ENCODE results near the gene PHACTR1. TPM values are rescaled to one million over a fixed set of nuclear protein-coding genes. Genes with fewer than 3 reads are reported as not detected.

PHACTR1 gene
- total and polyA plus RNA-seq, 2 of the 4 experiments (the other 2 are of a cell fraction) = not detected

DNA sequence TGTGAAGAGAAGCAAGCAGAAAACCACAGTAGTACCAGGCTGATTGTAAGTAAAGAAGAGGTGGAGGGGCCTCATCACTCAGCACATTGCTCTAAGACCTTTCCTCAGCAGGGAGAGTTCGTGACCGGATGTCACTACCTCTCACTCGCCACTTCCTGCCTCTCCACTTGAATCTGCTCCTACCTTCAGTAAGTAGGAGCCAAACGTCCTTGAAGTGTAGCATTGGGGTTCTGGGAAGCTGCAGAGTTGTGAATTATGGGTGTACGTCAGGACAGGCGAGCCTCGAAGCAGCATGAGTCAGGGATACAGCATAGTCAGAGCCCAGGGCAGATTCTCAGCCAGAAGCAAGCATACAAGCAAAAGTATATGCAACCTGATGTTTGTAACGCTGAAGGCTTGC lies 224.9 kb downstream of the PHACTR1 start:
- Histone ChIP-seq H4K5ac (ENCODE audit: low read depth, low read length) (no peak overlapping the region), H3K9me1 (ENCODE audit: insufficient read depth, low read length) (no peaks in the 10 kb centered on the region), H3K9ac (ENCODE audit: low read depth, low read length) (no peak overlapping the region), H3K27ac (ENCODE audit: insufficient read depth, low read length) (no peak overlapping the region), H4K8ac (ENCODE audit: low read depth in 2 of 2, low read length in 2 of 2) (no peak overlapping the region), H3K4ac (ENCODE audit: low read depth, low read length) (no peak overlapping the region), H2BK15ac (ENCODE audit: low read depth, low read length) (no peak overlapping the region), H2BK20ac (ENCODE audit: low read depth, low read length) (no peak overlapping the region), H2BK120ac (ENCODE audit: low read depth, low read length) (no peak overlapping the region), H3K56ac (ENCODE audit: extremely low read depth, insufficient read depth, low read length) (no peak overlapping the region), H3K79me1 (ENCODE audit: low read depth in 1 of 2, low read length in 2 of 2) (no peaks in the 10 kb centered on the region), H3K27me3 (ENCODE audit: control insufficient read depth, insufficient read depth, low read length) (no peaks in the 10 kb centered on the region), H2AK9ac (replicated peaks; ENCODE audit: low read depth, low read length, poor library complexity) (no peak overlapping the region), H2BK5ac (ENCODE audit: low read depth, low read length, poor library complexity, severe bottlenecking) (no peak overlapping the region), H3K9me3 (ENCODE audit: control insufficient read depth, insufficient read depth, low read length) (peaks cover 4% of the 10 kb centered on the region; the same call in 1 of the 2 replicates), H3K36me3 (ENCODE audit: control insufficient read depth, insufficient read depth, low read length) (no peaks in the 10 kb centered on the region), H3K18ac (ENCODE audit: low read depth, low read length) (no peak overlapping the region), H2AK5ac (ENCODE audit: low read depth, low read length) (no peak overlapping the region), H4K20me1 (ENCODE audit: insufficient read depth, low read length) (no peaks in the 10 kb centered on the region), H3K4me3 (ENCODE audit: insufficient read depth, low read depth, low read length) (no peak overlapping the region), H3K4me1 (ENCODE audit: control insufficient read depth, insufficient read depth, low read length) (no peaks in the 10 kb centered on the region), H3K23ac (ENCODE audit: low read depth, low read length) (no peak overlapping the region), H4K91ac (ENCODE audit: insufficient read depth, low read depth, low read length) (no peak overlapping the region), H3K4me2 (ENCODE audit: low read depth, low read length) (no peak overlapping the region), H2AFZ (replicated peaks; ENCODE audit: low read length, poor library complexity) (no peak overlapping the region), H3K14ac (replicated peaks; ENCODE audit: low read depth, low read length) (no peak overlapping the region)
- POLR2A ChIA-PET (ENCODE audit: unreplicated experiment) = no interaction called here
- dilution Hi-C loops (cut with HindIII; ENCODE audit: low sequenced_read_pairs, unreplicated experiment) = no loop called here
- no peak for ATAC-seq (ENCODE audit: low read depth)
- no TSS peak for BruUV-seq (replicated peaks)
- WGBS, 2 experiments (ENCODE audit: extremely low coverage in 2 of 2, insufficient read length in 1 of 2) = 18% methylated on average over 4 of the region's 8 CpGs; no CpG with 5 or more reads in 1 of the 2 experiments
- intact Hi-C loops (cut with micrococcal nuclease) = no loop called here
- DNase-seq = no peak
- in situ Hi-C loops (cut with MboI; ENCODE audit: low sequenced_read_pairs) = no loop called here
- TF ChIP-seq CHD1 (IDR thresholded peaks at IDR 0.05; ENCODE audit: low read depth, low read length) (no peak), USF2 (IDR thresholded peaks at IDR 0.05; ENCODE audit: low read depth, low read length) (no peak)
- CTCF ChIA-PET = no interaction called here
